Measurements from ENCODE around the gene ZNF791.

ZNF791 gene

GRCh38 chr19:12657966-12658365 lies 47.2 kb downstream of the ZNF791 start:
- TF ChIP-seq CTCF (IDR thresholded peaks at IDR 0.05; ENCODE audit: poor library complexity, severe bottlenecking), result no peak
- H3K27me3 ChIP-seq (ENCODE audit: insufficient read depth, poor library complexity, severe bottlenecking), result no peaks in the 10 kb centered on the region
- DNase-seq (ENCODE audit: low spot score) (no peak), ATAC-seq (ENCODE audit: low read depth) (no peak)
- H3K4me1 ChIP-seq (ENCODE audit: insufficient read depth, poor library complexity, severe bottlenecking), result no peaks in the 10 kb centered on the region
- H3K9me3 ChIP-seq (ENCODE audit: severe bottlenecking), result no peaks in the 10 kb centered on the region
- H3K36me3 ChIP-seq (ENCODE audit: low read depth), result peaks cover 17% of the 10 kb centered on the region
- H3K27ac ChIP-seq (ENCODE audit: poor library complexity, severe bottlenecking), result no peak overlapping the region
- no peak overlapping the region for H3K4me3 ChIP-seq (ENCODE audit: severe bottlenecking)

DNA sequence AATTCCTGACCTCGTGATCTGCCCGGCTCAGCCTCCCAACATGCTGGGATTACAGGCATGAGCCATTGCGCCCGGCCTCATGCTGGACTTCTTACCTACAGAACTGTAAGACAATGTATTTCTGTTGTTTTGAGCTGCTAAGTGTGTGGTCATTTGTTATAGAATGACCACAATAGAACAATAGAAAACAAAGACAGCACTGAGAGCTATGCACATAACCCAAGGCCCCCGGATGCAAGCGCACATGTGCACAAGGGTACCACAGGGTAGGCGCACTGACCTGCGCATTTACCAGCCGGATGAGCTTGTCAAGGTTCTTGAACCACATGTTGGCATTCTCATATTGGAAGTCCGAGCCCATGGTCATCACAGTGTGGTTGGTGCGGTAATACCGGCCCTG lies 50.3 kb downstream of the ZNF791 start:
- no peak for DNase-seq (ENCODE audit: low spot score)
- no peak for TF ChIP-seq CTCF (IDR thresholded peaks at IDR 0.05; ENCODE audit: poor library complexity, severe bottlenecking)
- H3K9me3 ChIP-seq (ENCODE audit: severe bottlenecking), result no peaks in the 10 kb centered on the region
- no peak overlapping the region for H3K27ac ChIP-seq (ENCODE audit: poor library complexity, severe bottlenecking)
- peaks cover 28% of the 10 kb centered on the region for H3K36me3 ChIP-seq (ENCODE audit: low read depth)
- H3K4me3 ChIP-seq (ENCODE audit: severe bottlenecking), result no peak overlapping the region
- no peaks in the 10 kb centered on the region for H3K27me3 ChIP-seq (ENCODE audit: insufficient read depth, poor library complexity, severe bottlenecking)
- no peaks in the 10 kb centered on the region for H3K4me1 ChIP-seq (ENCODE audit: insufficient read depth, poor library complexity, severe bottlenecking)
- ATAC-seq (ENCODE audit: low read depth), result no peak

GRCh38 chr19:12664406-12665280 lies 53.9 kb downstream of the ZNF791 start:
- H3K27ac ChIP-seq (ENCODE audit: poor library complexity, severe bottlenecking), result no peak overlapping the region
- H3K36me3 ChIP-seq (ENCODE audit: low read depth), result peaks cover 25% of the 10 kb centered on the region
- TF ChIP-seq CTCF (IDR thresholded peaks at IDR 0.05; ENCODE audit: poor library complexity, severe bottlenecking), result no peak
- no peak overlapping the region for H3K4me3 ChIP-seq (ENCODE audit: severe bottlenecking)
- ATAC-seq (ENCODE audit: low read depth), result no peak
- no peaks in the 10 kb centered on the region for H3K9me3 ChIP-seq (ENCODE audit: severe bottlenecking)
- H3K27me3 ChIP-seq (ENCODE audit: insufficient read depth, poor library complexity, severe bottlenecking), result no peaks in the 10 kb centered on the region
- no peak for DNase-seq (ENCODE audit: low spot score)
- H3K4me1 ChIP-seq (ENCODE audit: insufficient read depth, poor library complexity, severe bottlenecking), result no peaks in the 10 kb centered on the region

GRCh38 chr19:12665281-12665573 lies 54.5 kb downstream of the ZNF791 start:
- Histone ChIP-seq H3K36me3 (ENCODE audit: low read depth) (peaks cover 25% of the 10 kb centered on the region), H3K4me3 (ENCODE audit: severe bottlenecking) (no peak overlapping the region), H3K4me1 (ENCODE audit: insufficient read depth, poor library complexity, severe bottlenecking) (no peaks in the 10 kb centered on the region), H3K9me3 (ENCODE audit: severe bottlenecking) (no peaks in the 10 kb centered on the region), H3K27ac (ENCODE audit: poor library complexity, severe bottlenecking) (no peak overlapping the region), H3K27me3 (ENCODE audit: insufficient read depth, poor library complexity, severe bottlenecking) (no peaks in the 10 kb centered on the region)
- TF ChIP-seq CTCF (IDR thresholded peaks at IDR 0.05; ENCODE audit: poor library complexity, severe bottlenecking), result no peak
- DNase-seq (ENCODE audit: low spot score), result no peak
- no peak for ATAC-seq (ENCODE audit: low read depth)

GRCh38 chr19:12665671-12666264 lies 55.0 kb downstream of the ZNF791 start:
- Histone ChIP-seq H3K9me3 (ENCODE audit: severe bottlenecking) (no peaks in the 10 kb centered on the region), H3K36me3 (ENCODE audit: low read depth) (peaks cover 25% of the 10 kb centered on the region), H3K4me3 (ENCODE audit: severe bottlenecking) (peak overlapping the region; percentile 77), H3K27ac (ENCODE audit: poor library complexity, severe bottlenecking) (no peak overlapping the region), H3K27me3 (ENCODE audit: insufficient read depth, poor library complexity, severe bottlenecking) (no peaks in the 10 kb centered on the region), H3K4me1 (ENCODE audit: insufficient read depth, poor library complexity, severe bottlenecking) (no peaks in the 10 kb centered on the region)
- no peak for DNase-seq (ENCODE audit: low spot score)
- no peak for TF ChIP-seq CTCF (IDR thresholded peaks at IDR 0.05; ENCODE audit: poor library complexity, severe bottlenecking)
- no peak; the same call in 2 of the 3 replicates for ATAC-seq (ENCODE audit: low read depth)

All from RWPE2 (cell line).